HEK293T (cell line): ENCODE results near the gene KRT83.

Source experiments
- ARNT ChIP-seq: fragments of 450-650 bp; IDR thresholded peaks from 2 replicates; pipeline ENCODE4 v1.6.1; 2017; ENCODE audit warnings: mild to moderate bottlenecking
- CTBP1 ChIP-seq: fragments of 450-650 bp; IDR thresholded peaks from 2 replicates; pipeline ENCODE4 v1.6.1; 2016; ENCODE audit warnings: borderline replicate concordance
- FOXM1 ChIP-seq: fragments of 450-650 bp; IDR thresholded peaks from 2 replicates; pipeline ENCODE4 v1.6.1; 2017; ENCODE audit warnings: mild to moderate bottlenecking, borderline replicate concordance
- HDGF ChIP-seq: fragments of 450-650 bp; IDR thresholded peaks from 2 replicates; pipeline ENCODE4 v1.6.1; 2017; ENCODE audit warnings: antibody characterized with exemption, borderline replicate concordance
- SP1 ChIP-seq: fragments of 450-650 bp; IDR thresholded peaks from 2 replicates; pipeline ENCODE4 v1.6.1; 2017
- ZNF384 ChIP-seq: fragments of 450-650 bp; IDR thresholded peaks from 2 replicates; pipeline ENCODE4 v1.6.1; 2016

DNA sequence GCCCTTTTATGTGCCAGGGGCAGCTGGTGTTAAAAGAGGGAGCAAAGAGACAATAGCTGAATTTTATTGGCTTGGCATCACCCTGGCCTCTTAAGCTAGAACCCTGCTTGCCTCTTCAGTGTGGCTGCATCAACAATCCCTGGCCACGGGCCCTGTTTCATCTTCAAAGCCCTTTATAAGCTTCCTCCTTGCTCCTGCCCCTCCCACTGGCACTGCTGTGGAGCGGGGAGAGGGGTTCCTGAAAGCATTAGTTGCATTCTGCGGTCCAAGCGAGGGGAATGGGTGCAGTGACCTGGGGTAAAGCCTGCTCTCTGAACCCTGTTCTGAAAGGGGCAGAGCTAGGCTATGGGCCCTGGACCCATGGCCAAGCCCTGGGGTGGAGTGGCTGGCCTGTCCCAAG, 220 bp upstream of the KRT83 start:
- TF ChIP-seq SP1 (no peak), HDGF (no peak), CTBP1 (no peak), ZNF384 (no peak), ARNT (no peak), FOXM1 (no peak)
